Effector memory CD4-positive, alpha-beta T cell (primary cell): ENCODE measurements around the gene ANKRD63.
A peak's percentile ranks its signal among the peaks of the same experiment; 100 is the strongest.

Source experiments
- DNase-seq, 3 donors: peaks; one replicate each; pipeline ENCODE4 v3.0.0-alpha.2; 2020
- H3K27ac ChIP-seq: 2 replicates; pipeline ENCODE4 v1.7.0; 2013; ENCODE audit warnings: mild to moderate bottlenecking, low read length, moderate library complexity; ENCODE audit not compliant: insufficient read depth, poor library complexity, severe bottlenecking
- H3K27me3 ChIP-seq: replicated peaks from 2 replicates; pipeline ENCODE4 v1.7.0; 2013; ENCODE audit warnings: mild to moderate bottlenecking, low read length; ENCODE audit not compliant: insufficient read depth, control insufficient read depth, poor library complexity, severe bottlenecking
- H3K36me3 ChIP-seq: 2 replicates; pipeline ENCODE4 v1.7.0; 2013; ENCODE audit warnings: mild to moderate bottlenecking, low read length, moderate library complexity; ENCODE audit not compliant: control insufficient read depth, insufficient read depth
- H3K4me1 ChIP-seq: 2 replicates; pipeline ENCODE4 v1.7.0; 2013; ENCODE audit warnings: low read length, mild to moderate bottlenecking; ENCODE audit not compliant: control insufficient read depth, insufficient read depth, poor library complexity, severe bottlenecking
- H3K4me3 ChIP-seq: 2 replicates; pipeline ENCODE4 v1.7.0; 2013; ENCODE audit warnings: low read length, low read depth, mild to moderate bottlenecking; ENCODE audit not compliant: insufficient read depth, poor library complexity, severe bottlenecking
- H3K9me3 ChIP-seq: 2 replicates; pipeline ENCODE4 v1.7.0; 2013; ENCODE audit warnings: mild to moderate bottlenecking, low read length, moderate library complexity; ENCODE audit not compliant: control insufficient read depth

ANKRD63 gene

DNA sequence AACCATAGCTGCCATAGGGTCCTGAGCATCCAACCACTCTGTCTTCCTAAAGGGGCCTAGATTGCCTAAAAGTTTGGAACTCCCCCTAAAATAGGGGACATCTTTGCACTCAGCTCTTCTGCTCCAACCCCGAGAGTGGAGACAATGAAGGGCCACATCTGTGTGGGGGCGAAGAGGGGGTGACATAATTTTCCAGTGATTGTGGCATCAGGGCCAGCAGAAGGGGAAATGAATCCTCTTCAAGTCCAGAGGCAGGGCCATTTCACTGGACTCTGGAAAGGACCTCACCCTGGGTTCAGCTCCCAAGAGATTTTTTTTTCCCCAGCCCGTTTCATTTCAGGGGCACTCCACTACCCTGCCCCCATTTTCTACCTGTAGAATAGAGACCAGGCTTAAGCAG, 4.6 kb upstream of the ANKRD63 start:
- DNase-seq: no peak
- H3K4me3 ChIP-seq: no peak overlapping the region
- peaks cover 36% of the 10 kb centered on the region for H3K36me3 ChIP-seq
- no peak overlapping the region for H3K27ac ChIP-seq
- H3K27me3 ChIP-seq: peaks cover 7% of the 10 kb centered on the region
- H3K4me1 ChIP-seq: peaks cover 7% of the 10 kb centered on the region
- no peaks in the 10 kb centered on the region for H3K9me3 ChIP-seq

DNA sequence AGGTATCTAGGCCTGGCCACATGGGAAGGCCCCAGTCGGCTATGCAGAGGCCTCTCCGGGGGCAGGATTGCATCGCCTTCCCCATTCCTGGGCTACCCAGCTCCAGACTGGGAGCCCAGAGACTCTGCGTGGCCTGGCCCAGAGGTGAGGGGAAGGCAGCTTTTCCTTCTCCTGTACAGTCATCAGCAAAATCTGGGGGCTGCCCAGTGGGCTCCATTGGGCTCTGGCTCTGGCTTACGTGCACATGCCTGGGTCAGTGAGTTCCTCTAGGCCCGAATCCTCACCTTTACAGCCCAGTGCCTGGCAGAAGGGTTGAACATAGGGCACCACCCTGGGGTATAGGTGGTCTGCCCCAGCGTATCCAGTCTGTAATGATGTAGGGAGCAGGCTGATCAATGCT, 3.9 kb upstream of the ANKRD63 start:
- no peak overlapping the region for H3K4me3 ChIP-seq
- peaks cover 9% of the 10 kb centered on the region for H3K27me3 ChIP-seq
- peaks cover 29% of the 10 kb centered on the region for H3K36me3 ChIP-seq
- no peak for DNase-seq
- H3K27ac ChIP-seq: no peak overlapping the region
- H3K9me3 ChIP-seq: no peaks in the 10 kb centered on the region
- peaks cover 7% of the 10 kb centered on the region for H3K4me1 ChIP-seq

DNA sequence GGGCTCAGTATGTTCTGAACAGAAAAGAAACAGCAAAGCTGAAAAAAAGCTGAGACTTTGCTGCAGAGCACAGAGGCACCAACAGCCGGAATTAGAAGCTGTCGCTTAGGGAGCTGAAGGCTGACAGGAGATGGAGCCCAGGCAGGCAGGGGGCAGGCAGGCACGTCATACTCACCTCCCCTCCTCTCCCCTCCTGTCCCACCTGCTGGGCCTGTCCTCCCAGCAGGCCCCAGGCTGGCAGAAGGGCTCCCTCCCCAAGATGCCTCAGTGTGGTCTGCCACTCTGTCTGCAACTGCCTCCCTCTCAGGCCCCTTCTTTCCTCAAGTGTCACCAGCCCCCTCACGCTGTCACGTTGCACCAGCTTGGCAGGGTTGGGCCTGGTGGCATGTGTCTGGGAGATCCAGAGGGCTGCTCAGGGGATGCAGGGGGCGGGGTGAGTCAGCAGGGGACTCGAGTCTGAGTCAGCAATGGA, 3.2 kb upstream of the ANKRD63 start:
- H3K4me1 ChIP-seq: peaks cover 10% of the 10 kb centered on the region

DNA sequence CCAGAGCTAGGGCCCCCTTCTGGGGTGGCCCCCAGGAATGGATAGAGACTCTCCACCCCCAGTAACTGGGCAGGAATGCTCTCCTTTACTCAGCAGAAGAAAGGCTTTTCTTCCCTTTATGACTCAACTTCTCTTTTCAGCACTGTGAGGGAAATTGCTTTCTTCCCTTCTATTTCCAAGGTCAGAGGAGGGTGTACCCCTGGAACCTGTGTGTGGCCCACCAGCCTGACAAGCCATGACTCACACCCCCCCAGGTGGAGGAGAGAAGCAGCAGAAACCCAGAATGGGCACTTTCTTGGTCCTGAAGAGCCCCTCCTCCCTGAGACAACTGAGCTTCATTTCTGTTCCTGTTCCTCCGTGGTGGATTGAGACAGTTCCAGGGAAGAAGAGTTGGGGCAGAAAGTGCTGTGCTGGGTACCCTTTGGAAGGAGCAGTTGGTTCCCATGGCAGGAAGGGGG, 2.7 kb upstream of the ANKRD63 start:
- Histone ChIP-seq H3K27ac (no peak overlapping the region), H3K27me3 (peaks cover 17% of the 10 kb centered on the region), H3K4me3 (no peak overlapping the region), H3K36me3 (peaks cover 27% of the 10 kb centered on the region), H3K4me1 (peaks cover 10% of the 10 kb centered on the region), H3K9me3 (no peaks in the 10 kb centered on the region)
- DNase-seq: no peak

More for the DNA sequence above, 3.2 kb upstream of the ANKRD63 start:
- Histone ChIP-seq H3K27ac (peak overlapping the region; percentile 11), H3K36me3 (peaks cover 27% of the 10 kb centered on the region), H3K27me3 (peaks cover 14% of the 10 kb centered on the region), H3K4me3 (no peak overlapping the region), H3K9me3 (no peaks in the 10 kb centered on the region)
- no peak for DNase-seq

DNA sequence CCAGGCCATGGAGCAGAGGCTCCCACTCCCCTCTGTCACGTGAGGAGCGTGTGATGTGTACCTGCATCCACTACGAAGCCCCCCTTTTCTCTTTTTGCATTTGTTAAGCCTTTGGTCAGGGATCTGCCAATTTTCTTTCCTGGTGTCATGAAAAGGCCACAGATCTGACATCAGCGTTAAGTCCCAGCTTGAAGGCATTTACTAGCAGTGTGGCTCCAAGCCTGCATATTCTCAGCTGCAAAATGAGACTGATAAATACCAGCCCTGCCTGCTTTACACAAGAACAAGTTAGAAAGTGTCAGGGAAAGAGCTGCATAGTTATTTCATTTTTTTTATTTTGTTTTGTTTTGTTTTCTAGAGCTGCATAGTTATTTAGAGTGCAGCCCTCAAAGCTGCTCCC, 2.3 kb upstream of the ANKRD63 start:
- Histone ChIP-seq H3K9me3 (no peaks in the 10 kb centered on the region), H3K4me1 (peaks cover 10% of the 10 kb centered on the region), H3K27me3 (peaks cover 17% of the 10 kb centered on the region), H3K4me3 (no peak overlapping the region), H3K27ac (no peak overlapping the region), H3K36me3 (peaks cover 22% of the 10 kb centered on the region)
- no peak for DNase-seq

- no peak for DNase-seq
- Histone ChIP-seq H3K4me1 (peaks cover 13% of the 10 kb centered on the region), H3K27me3 (peaks cover 20% of the 10 kb centered on the region), H3K27ac (no peak overlapping the region), H3K9me3 (no peaks in the 10 kb centered on the region), H3K36me3 (peaks cover 8% of the 10 kb centered on the region), H3K4me3 (peak overlapping the region; percentile 62)
These were observed 894 bp upstream of the ANKRD63 start for GRCh38 chr15:40283615-40284300.

GRCh38 chr15:40282147-40282868, 556 bp downstream of the ANKRD63 start:
- DNase-seq: peak; percentile 14 to 20 (median 15)
- H3K4me3 ChIP-seq: peak overlapping the region; percentile 62
- H3K27me3 ChIP-seq: peaks cover 20% of the 10 kb centered on the region
- H3K9me3 ChIP-seq: no peaks in the 10 kb centered on the region
- H3K27ac ChIP-seq: no peak overlapping the region
- H3K36me3 ChIP-seq: no peaks in the 10 kb centered on the region
- peaks cover 13% of the 10 kb centered on the region for H3K4me1 ChIP-seq

GRCh38 chr15:40281801-40282146, 1.1 kb downstream of the ANKRD63 start:
- H3K4me3 ChIP-seq: peak overlapping the region; percentile 62
- peaks cover 20% of the 10 kb centered on the region for H3K27me3 ChIP-seq
- H3K27ac ChIP-seq: no peak overlapping the region

DNA sequence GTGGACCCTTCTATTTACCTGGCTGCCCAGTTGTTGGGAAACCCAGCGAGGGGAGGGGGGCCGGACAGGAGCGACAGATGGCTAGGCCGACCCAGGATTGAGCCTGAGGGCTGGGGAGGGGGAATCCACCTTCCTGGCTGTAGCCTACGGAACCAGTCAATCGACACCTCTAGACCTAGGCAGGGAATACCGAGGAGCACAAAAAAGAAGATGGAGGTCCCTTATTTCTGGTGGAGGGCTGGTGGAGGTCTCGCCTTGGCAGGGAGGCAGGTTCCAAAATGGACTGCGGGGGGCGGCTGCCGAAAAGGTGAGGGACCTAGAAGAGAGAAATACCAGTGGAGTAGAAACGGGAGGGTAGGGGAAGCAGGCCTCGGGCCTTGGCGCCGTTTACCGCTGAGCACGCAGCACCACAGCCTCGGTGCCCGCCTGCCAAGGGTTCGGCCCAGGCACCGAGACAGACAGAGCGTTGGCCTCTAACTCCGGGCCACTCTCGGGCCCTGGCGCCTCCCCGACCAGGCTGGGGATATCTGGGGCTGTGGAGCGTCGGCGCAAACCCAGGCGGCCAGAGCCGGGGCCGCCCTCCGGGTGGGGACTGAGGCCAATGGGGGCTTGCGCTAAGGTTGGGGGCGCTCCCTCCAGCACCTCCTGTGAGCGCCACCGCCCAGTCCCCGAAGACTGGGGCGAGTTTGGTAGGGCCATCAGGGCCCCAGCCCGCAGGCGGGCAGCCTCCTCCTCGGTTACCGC, 1.6 kb downstream of the ANKRD63 start:
- Histone ChIP-seq H3K27ac (no peak overlapping the region), H3K4me1 (peaks cover 13% of the 10 kb centered on the region), H3K4me3 (no peak overlapping the region), H3K9me3 (no peaks in the 10 kb centered on the region), H3K36me3 (no peaks in the 10 kb centered on the region), H3K27me3 (peaks cover 20% of the 10 kb centered on the region)
- no peak for DNase-seq

More at GRCh38 chr15:40281801-40282146, 1.1 kb downstream of the ANKRD63 start:
- Histone ChIP-seq H3K36me3 (no peaks in the 10 kb centered on the region), H3K9me3 (no peaks in the 10 kb centered on the region), H3K4me1 (peaks cover 13% of the 10 kb centered on the region)
- no peak for DNase-seq
